Gastroesophageal sphincter (tissue), 3 donors: ENCODE data around the gene SGMS1.

ENCODE experiments used
- CTCF ChIP-seq, 4 experiments: fragments of 200-600 bp in 2 of 4; fragments of 450-650 bp in 2 of 4; sonication (generic) in 1 of 4; IDR thresholded peaks; one replicate each; pipeline ENCODE4 v1.5.1; 2017 to 2019; ENCODE audit warnings: antibody characterized with exemption in 4 of 4, mild to moderate bottlenecking in 2 of 4, moderate library complexity in 2 of 4
- EP300 ChIP-seq: sonication (generic); formaldehyde crosslinking; IDR thresholded peaks from one replicate; pipeline ENCODE4 v1.6.1; 2017; ENCODE audit warnings: antibody characterized with exemption, mild to moderate bottlenecking
- POLR2AphosphoS5 ChIP-seq: sonication (generic); formaldehyde crosslinking; IDR thresholded peaks from one replicate; pipeline ENCODE4 v1.6.1; 2017; ENCODE audit warnings: antibody characterized with exemption

- TF ChIP-seq CTCF (IDR thresholded peaks at IDR 0.05): no peak
- TF ChIP-seq EP300: no peak
- no peak for TF ChIP-seq POLR2AphosphoS5
Observed at GRCh38 chr10:50312464-50313437, 311.0 kb downstream of the SGMS1 start.
